Measurements from ENCODE around the gene GADD45GIP1. TPM values are rescaled to one million over a fixed set of nuclear protein-coding genes. Genes with fewer than 3 reads are reported as not detected.

Gene GADD45GIP1
- polyA plus RNA-seq, 1 experiment, result 31.6 TPM

DNA sequence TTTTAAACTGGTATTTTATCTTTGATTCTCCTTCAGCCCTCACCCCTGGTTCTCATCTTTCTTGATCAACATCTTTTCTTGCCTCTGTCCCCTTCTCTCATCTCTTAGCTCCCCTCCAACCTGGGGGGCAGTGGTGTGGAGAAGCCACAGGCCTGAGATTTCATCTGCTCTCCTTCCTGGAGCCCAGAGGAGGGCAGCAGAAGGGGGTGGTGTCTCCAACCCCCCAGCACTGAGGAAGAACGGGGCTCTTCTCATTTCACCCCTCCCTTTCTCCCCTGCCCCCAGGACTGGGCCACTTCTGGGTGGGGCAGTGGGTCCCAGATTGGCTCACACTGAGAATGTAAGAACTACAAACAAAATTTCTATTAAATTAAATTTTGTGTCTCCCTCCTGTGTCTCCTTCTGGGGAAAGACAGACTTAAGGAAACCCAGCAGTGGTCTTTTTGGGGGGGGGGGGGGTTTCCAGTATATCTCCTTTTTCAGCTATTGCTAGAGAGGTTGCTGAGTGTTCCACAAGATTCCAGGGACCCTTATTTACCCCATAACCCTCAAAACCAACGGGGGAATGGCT lies 12.8 kb downstream of the GADD45GIP1 start:
- Histone ChIP-seq H3K27ac (ENCODE audit: low read depth, low read length) (peak overlapping the region; percentile 21), H3K4me3 (ENCODE audit: low read depth, low read length) (no peak overlapping the region), H3K9me3 (ENCODE audit: control insufficient read depth, insufficient read depth, low read length) (no peaks in the 10 kb centered on the region; the same call in 1 of the 2 replicates), H3K27me3 (ENCODE audit: control insufficient read depth, insufficient read depth, low read length) (no peaks in the 10 kb centered on the region)
- TF ChIP-seq, protein P1, sequence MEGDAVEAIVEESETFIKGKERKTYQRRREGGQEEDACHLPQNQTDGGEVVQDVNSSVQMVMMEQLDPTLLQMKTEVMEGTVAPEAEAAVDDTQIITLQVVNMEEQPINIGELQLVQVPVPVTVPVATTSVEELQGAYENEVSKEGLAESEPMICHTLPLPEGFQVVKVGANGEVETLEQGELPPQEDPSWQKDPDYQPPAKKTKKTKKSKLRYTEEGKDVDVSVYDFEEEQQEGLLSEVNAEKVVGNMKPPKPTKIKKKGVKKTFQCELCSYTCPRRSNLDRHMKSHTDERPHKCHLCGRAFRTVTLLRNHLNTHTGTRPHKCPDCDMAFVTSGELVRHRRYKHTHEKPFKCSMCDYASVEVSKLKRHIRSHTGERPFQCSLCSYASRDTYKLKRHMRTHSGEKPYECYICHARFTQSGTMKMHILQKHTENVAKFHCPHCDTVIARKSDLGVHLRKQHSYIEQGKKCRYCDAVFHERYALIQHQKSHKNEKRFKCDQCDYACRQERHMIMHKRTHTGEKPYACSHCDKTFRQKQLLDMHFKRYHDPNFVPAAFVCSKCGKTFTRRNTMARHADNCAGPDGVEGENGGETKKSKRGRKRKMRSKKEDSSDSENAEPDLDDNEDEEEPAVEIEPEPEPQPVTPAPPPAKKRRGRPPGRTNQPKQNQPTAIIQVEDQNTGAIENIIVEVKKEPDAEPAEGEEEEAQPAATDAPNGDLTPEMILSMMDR (IDR thresholded peaks at IDR 0.05; ENCODE audit: low read depth, low read length), result no peak
- DNase-seq (ENCODE audit: low read depth, low spot score), result no peak
- ChIA-PET POLR2A (interaction anchor here (0.6 kb wide), 1 partner anchor 12 kb away, joined by 4 read pairs; no protein-coding TSS in a partner anchor), CTCF (no interaction called here)

DNA sequence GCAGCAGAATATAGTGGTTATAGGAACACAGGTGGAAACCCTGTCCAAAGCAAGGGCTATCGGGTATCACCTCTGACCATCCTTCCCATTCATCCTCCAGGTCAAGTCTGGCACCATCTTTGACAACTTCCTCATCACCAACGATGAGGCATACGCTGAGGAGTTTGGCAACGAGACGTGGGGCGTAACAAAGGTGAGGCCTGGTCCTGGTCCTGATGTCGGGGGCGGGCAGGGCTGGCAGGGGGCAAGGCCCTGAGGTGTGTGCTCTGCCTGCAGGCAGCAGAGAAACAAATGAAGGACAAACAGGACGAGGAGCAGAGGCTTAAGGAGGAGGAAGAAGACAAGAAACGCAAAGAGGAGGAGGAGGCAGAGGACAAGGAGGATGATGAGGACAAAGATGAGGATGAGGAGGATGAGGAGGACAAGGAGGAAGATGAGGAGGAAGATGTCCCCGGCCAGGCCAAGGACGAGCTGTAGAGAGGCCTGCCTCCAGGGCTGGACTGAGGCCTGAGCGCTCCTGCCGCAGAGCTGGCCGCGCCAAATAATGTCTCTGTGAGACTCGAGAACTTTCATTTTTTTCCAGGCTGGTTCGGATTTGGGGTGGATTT lies 13.5 kb downstream of the GADD45GIP1 start:
- POLR2A ChIA-PET, result no interaction called here
- TF ChIP-seq, protein P1 (IDR thresholded peaks at IDR 0.05; ENCODE audit: low read depth, low read length), result no peak
- no peaks in the 10 kb centered on the region for H3K27me3 ChIP-seq (ENCODE audit: control insufficient read depth, insufficient read depth, low read length)
- H3K9me3 ChIP-seq (ENCODE audit: control insufficient read depth, insufficient read depth, low read length), result no peaks in the 10 kb centered on the region; the same call in 1 of the 2 replicates
- CTCF ChIA-PET, result no interaction called here
- no peak for DNase-seq (ENCODE audit: low read depth, low spot score)
- H3K27ac ChIP-seq (ENCODE audit: low read depth, low read length), result no peak overlapping the region
- H3K4me3 ChIP-seq (ENCODE audit: low read depth, low read length), result no peak overlapping the region

DNA sequence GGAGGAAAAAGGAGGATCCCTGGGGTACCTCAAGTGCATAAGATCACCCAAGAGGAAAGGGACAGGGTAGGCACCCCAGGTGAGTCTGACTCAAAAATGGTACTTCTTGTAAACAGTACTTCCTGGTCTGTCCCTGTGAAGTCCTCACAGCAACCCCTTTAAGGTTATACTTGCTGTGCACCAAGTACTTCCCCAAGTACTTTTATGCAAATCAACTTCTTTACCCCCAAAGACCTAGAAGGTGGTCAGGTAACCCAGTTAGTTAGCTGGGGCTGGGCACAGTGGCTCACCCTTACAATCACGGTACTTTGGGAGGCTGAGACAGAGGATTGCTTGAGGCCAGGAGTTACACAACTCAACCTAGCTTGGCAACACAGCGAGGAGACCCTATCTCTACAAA lies 16.1 kb downstream of the GADD45GIP1 start:
- Histone ChIP-seq H3K27me3 (ENCODE audit: control insufficient read depth, insufficient read depth, low read length) (no peaks in the 10 kb centered on the region), H3K27ac (ENCODE audit: low read depth, low read length) (no peak overlapping the region), H3K4me3 (ENCODE audit: low read depth, low read length) (peak overlapping the region; percentile 99), H3K9me3 (ENCODE audit: control insufficient read depth, insufficient read depth, low read length) (no peaks in the 10 kb centered on the region; the same call in 1 of the 2 replicates)
- no peak for DNase-seq (ENCODE audit: low read depth, low spot score)
- TF ChIP-seq, protein P1 (IDR thresholded peaks at IDR 0.05; ENCODE audit: low read depth, low read length), result no peak
- POLR2A ChIA-PET, result interaction anchor here (0.5 to 0.7 kb wide), 2 partner anchors 10 to 25 kb away, joined by 3 to 4 read pairs; no protein-coding TSS in a partner anchor
- CTCF ChIA-PET, result no interaction called here

DNA sequence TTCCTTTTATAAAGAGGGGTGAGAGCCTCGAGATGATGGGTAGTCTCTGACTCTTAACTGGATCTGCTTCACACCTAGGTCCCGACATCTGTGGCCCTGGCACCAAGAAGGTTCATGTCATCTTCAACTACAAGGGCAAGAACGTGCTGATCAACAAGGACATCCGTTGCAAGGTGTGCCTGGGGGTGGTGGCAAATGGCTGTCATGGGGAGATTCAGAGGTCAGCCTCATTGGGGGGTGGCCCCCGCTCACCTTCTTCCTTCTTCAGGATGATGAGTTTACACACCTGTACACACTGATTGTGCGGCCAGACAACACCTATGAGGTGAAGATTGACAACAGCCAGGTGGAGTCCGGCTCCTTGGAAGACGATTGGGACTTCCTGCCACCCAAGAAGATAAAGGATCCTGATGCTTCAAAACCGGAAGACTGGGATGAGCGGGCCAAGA lies 17.0 kb downstream of the GADD45GIP1 start:
- Histone ChIP-seq H3K27ac (ENCODE audit: low read depth, low read length) (peak overlapping the region; percentile 47), H3K27me3 (ENCODE audit: control insufficient read depth, insufficient read depth, low read length) (no peaks in the 10 kb centered on the region), H3K4me3 (ENCODE audit: low read depth, low read length) (peak overlapping the region; percentile 99), H3K9me3 (ENCODE audit: control insufficient read depth, insufficient read depth, low read length) (no peaks in the 10 kb centered on the region; the same call in 1 of the 2 replicates)
- ChIA-PET POLR2A (interaction anchor here (0.7 to 1.2 kb wide), 3 partner anchors 14 to 147 kb away, joined by 3 to 4 read pairs (median 3); partner anchors contain the start of gene GCDH), CTCF (interaction anchor here (0.6 kb wide), 1 partner anchor 254 kb away, joined by 3 read pairs; no protein-coding TSS in a partner anchor)
- TF ChIP-seq, protein P1 (IDR thresholded peaks at IDR 0.05; ENCODE audit: low read depth, low read length), result no peak
- DNase-seq (ENCODE audit: low read depth, low spot score), result no peak

All from AG04450 (cell line).